ENCODE results near the gene PRR19. TPM values are rescaled to one million over a fixed set of nuclear protein-coding genes. Genes with fewer than 3 reads are reported as not detected.

PRR19 gene
- total RNA-seq, 2 experiments from 2014 or later, result 0.38 to 0.49 TPM

GRCh38 chr19:42294471-42295137 is 7.3 kb upstream of the PRR19 start:
- CTCF ChIA-PET, result interaction anchor here (0.8 to 2.8 kb wide), 6 partner anchors 10 to 57 kb away, joined by 3 to 14 read pairs (median 4); no protein-coding TSS in a partner anchor
- Mint-ChIP-seq H3K4me1 (ENCODE audit: low read depth) (peaks cover 6% of the 10 kb centered on the region), H3K36me3 (ENCODE audit: low read depth) (peaks cover 22% of the 10 kb centered on the region), H3K27ac (no peak overlapping the region), H3K9me3 (no peaks in the 10 kb centered on the region), H3K4me3 (no peak overlapping the region), H3K27me3 (no peaks in the 10 kb centered on the region)
- no peak for ATAC-seq
- POLR2A ChIA-PET, result interaction anchor here (0.9 to 1.0 kb wide), 2 partner anchors 12 to 94 kb away, joined by 3 read pairs; no protein-coding TSS in a partner anchor
- intact Hi-C loops (cut with micrococcal nuclease), result no loop called here
- TF ChIP-seq, protein P1, sequence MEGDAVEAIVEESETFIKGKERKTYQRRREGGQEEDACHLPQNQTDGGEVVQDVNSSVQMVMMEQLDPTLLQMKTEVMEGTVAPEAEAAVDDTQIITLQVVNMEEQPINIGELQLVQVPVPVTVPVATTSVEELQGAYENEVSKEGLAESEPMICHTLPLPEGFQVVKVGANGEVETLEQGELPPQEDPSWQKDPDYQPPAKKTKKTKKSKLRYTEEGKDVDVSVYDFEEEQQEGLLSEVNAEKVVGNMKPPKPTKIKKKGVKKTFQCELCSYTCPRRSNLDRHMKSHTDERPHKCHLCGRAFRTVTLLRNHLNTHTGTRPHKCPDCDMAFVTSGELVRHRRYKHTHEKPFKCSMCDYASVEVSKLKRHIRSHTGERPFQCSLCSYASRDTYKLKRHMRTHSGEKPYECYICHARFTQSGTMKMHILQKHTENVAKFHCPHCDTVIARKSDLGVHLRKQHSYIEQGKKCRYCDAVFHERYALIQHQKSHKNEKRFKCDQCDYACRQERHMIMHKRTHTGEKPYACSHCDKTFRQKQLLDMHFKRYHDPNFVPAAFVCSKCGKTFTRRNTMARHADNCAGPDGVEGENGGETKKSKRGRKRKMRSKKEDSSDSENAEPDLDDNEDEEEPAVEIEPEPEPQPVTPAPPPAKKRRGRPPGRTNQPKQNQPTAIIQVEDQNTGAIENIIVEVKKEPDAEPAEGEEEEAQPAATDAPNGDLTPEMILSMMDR (IDR thresholded peaks at IDR 0.05), result no peak
- no peak for DNase-seq

GRCh38 chr19:42295342-42295741 is 6.6 kb upstream of the PRR19 start:
- peaks cover 22% of the 10 kb centered on the region for H3K36me3 Mint-ChIP-seq (ENCODE audit: low read depth)
- H3K27ac Mint-ChIP-seq, result no peak overlapping the region
- ChIA-PET POLR2A (interaction anchor here (0.9 to 1.2 kb wide), 3 partner anchors 13 to 95 kb away, joined by 3 read pairs; no protein-coding TSS in a partner anchor), CTCF (interaction anchor here (0.6 to 2.8 kb wide), 8 partner anchors 11 to 183 kb away, joined by 3 to 14 read pairs (median 4); partner anchors contain the start of gene GSK3A)
- H3K9me3 Mint-ChIP-seq, result no peaks in the 10 kb centered on the region
- peaks cover 6% of the 10 kb centered on the region for H3K4me1 Mint-ChIP-seq (ENCODE audit: low read depth)
- H3K4me3 Mint-ChIP-seq, result no peak overlapping the region
- TF ChIP-seq, protein P1 (IDR thresholded peaks at IDR 0.05), result no peak
- intact Hi-C loops (cut with micrococcal nuclease), result no loop called here
- DNase-seq, result no peak
- ATAC-seq, result no peak
- H3K27me3 Mint-ChIP-seq, result no peaks in the 10 kb centered on the region

DNA sequence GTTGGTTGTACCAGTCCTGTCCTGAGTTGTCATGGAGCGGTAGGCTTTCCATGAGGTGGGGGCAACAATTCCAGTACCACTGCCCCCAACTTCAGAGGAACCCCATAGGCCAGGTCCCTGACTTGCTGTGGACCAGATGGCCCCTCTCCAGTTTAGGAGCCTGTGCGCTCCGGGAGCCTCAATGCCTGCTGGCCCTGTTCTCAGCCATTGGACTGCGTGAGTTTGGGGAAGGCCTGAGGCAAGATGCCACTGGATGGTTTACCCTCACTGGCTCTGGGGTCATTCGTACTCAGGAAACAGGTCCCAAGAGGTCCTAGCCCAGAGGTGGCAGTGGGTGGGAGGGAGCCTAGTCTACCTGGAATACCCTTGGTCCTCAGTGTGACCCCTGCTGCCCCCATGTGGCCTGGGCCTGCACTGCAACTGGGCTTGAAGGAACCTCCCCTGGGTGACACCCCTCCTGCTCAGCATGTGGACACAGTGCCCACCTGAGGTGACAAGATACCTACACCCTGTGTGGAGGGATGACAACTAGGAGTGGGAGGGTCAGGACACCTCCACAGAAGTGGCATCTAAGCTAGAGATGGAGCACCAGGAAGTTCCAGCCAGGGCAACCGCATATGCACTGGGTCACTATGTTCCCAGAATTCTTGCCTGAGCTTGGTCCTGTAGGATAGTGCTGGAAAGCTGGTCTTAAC is 6.0 kb upstream of the PRR19 start:
- ChIA-PET CTCF (interaction anchor here (0.6 to 2.8 kb wide), 19 partner anchors 8 to 183 kb away, joined by 3 to 14 read pairs (median 4); partner anchors contain the start of genes GSK3A and POU2F2), POLR2A (interaction anchor here (0.9 to 1.2 kb wide), 6 partner anchors 12 to 25 kb away, joined by 3 read pairs; no protein-coding TSS in a partner anchor)
- ATAC-seq (peak; percentile 99), DNase-seq (peak; percentile 95)
- intact Hi-C loops (cut with micrococcal nuclease), result no loop called here
- Mint-ChIP-seq H3K9me3 (no peaks in the 10 kb centered on the region), H3K27me3 (no peaks in the 10 kb centered on the region), H3K4me3 (no peak overlapping the region), H3K36me3 (ENCODE audit: low read depth) (peaks cover 22% of the 10 kb centered on the region), H3K4me1 (ENCODE audit: low read depth) (peaks cover 6% of the 10 kb centered on the region), H3K27ac (peak overlapping the region; percentile 15)
- TF ChIP-seq, protein P1 (IDR thresholded peaks at IDR 0.05), result peak; percentile 94

GRCh38 chr19:42297039-42297438 is 4.9 kb upstream of the PRR19 start:
- no peak overlapping the region for H3K27ac Mint-ChIP-seq
- H3K4me1 Mint-ChIP-seq (ENCODE audit: low read depth), result peaks cover 12% of the 10 kb centered on the region
- peaks cover 18% of the 10 kb centered on the region for H3K36me3 Mint-ChIP-seq (ENCODE audit: low read depth)
- no peaks in the 10 kb centered on the region for H3K9me3 Mint-ChIP-seq
- DNase-seq (no peak), ATAC-seq (no peak)
- intact Hi-C loops (cut with micrococcal nuclease), result no loop called here
- H3K4me3 Mint-ChIP-seq, result no peak overlapping the region
- H3K27me3 Mint-ChIP-seq, result no peaks in the 10 kb centered on the region
- TF ChIP-seq, protein P1 (IDR thresholded peaks at IDR 0.05), result no peak
- ChIA-PET CTCF (interaction anchor here (0.8 to 2.8 kb wide), 15 partner anchors 9 to 174 kb away, joined by 3 to 14 read pairs (median 4); partner anchors contain the start of genes GSK3A and POU2F2), POLR2A (interaction anchor here (0.9 to 1.3 kb wide), 4 partner anchors 12 to 52 kb away, joined by 3 read pairs; no protein-coding TSS in a partner anchor)
